H7 (cell line): ENCODE data around the gene NUMA1. TPM values are rescaled to one million over a fixed set of nuclear protein-coding genes. Genes with fewer than 3 reads are reported as not detected.
A peak's percentile ranks its signal among the peaks of the same experiment; 100 is the strongest.

Experiments
- DNase-seq: peaks from one replicate; pipeline ENCODE4 v3.0.0; 2012
- H3K27me3 ChIP-seq: 2 replicates; pipeline ENCODE4 v1.6.0; 2011; ENCODE audit warnings: mild to moderate bottlenecking, low read length; ENCODE audit not compliant: control insufficient read depth, insufficient read depth
- H3K36me3 ChIP-seq: replicated peaks from 2 replicates; pipeline ENCODE4 v1.5.1; 2011; ENCODE audit warnings: low read length; ENCODE audit not compliant: control insufficient read depth, insufficient read depth
- H3K4me3 ChIP-seq: 2 replicates; pipeline ENCODE4 v1.5.1; 2011; ENCODE audit warnings: low read depth, mild to moderate bottlenecking, control low read depth, low read length, moderate library complexity; ENCODE audit not compliant: insufficient read depth
- total RNA-seq: library from RNA; depleted of rRNA; stranded (reverse); fragments of >200 nt; shearing (Covaris generic); gene quantifications from 2 replicates; pipeline ENCODE4 v1.2.3, GENCODE V29; 2014

Gene NUMA1
- total RNA-seq, 1 experiment from 2014 or later = 97.5 TPM

- H3K36me3 ChIP-seq = peaks cover 3% of the 10 kb centered on the region
- H3K4me3 ChIP-seq = no peak overlapping the region
- DNase-seq = no peak
- H3K27me3 ChIP-seq = no peaks in the 10 kb centered on the region
Observed at GRCh38 chr11:72030472-72031045, 49.8 kb downstream of the NUMA1 start.

GRCh38 chr11:72026090-72026489 lies 54.3 kb downstream of the NUMA1 start:
- Histone ChIP-seq H3K27me3 (no peaks in the 10 kb centered on the region), H3K36me3 (peaks cover 21% of the 10 kb centered on the region)
- DNase-seq = no peak

GRCh38 chr11:72024069-72024754 lies 56.1 kb downstream of the NUMA1 start:
- no peak for DNase-seq
- Histone ChIP-seq H3K4me3 (no peak overlapping the region), H3K36me3 (peaks cover 29% of the 10 kb centered on the region), H3K27me3 (no peaks in the 10 kb centered on the region)

More at GRCh38 chr11:72026090-72026489, 54.3 kb downstream of the NUMA1 start:
- H3K4me3 ChIP-seq = no peak overlapping the region

GRCh38 chr11:72023335-72023734 lies 57.0 kb downstream of the NUMA1 start:
- Histone ChIP-seq H3K36me3 (peaks cover 35% of the 10 kb centered on the region), H3K27me3 (no peaks in the 10 kb centered on the region), H3K4me3 (no peak overlapping the region)
- DNase-seq = no peak

- Histone ChIP-seq H3K27me3 (no peaks in the 10 kb centered on the region), H3K4me3 (no peak overlapping the region), H3K36me3 (peaks cover 60% of the 10 kb centered on the region)
- DNase-seq = peak; percentile 7
Observed at GRCh38 chr11:72018171-72018570, 62.2 kb downstream of the NUMA1 start.

- Histone ChIP-seq H3K36me3 (peaks cover 66% of the 10 kb centered on the region), H3K27me3 (no peaks in the 10 kb centered on the region), H3K4me3 (no peak overlapping the region)
- DNase-seq = peak; percentile 66
Observed at GRCh38 chr11:72015511-72016061, 64.8 kb downstream of the NUMA1 start.

- H3K27me3 ChIP-seq = no peaks in the 10 kb centered on the region
- peaks cover 63% of the 10 kb centered on the region for H3K36me3 ChIP-seq
- H3K4me3 ChIP-seq = no peak overlapping the region
- peak; percentile 29 for DNase-seq
Observed at GRCh38 chr11:72014761-72015320, 65.5 kb downstream of the NUMA1 start.

GRCh38 chr11:72013765-72014711 lies 66.3 kb downstream of the NUMA1 start:
- Histone ChIP-seq H3K36me3 (peaks cover 65% of the 10 kb centered on the region), H3K27me3 (no peaks in the 10 kb centered on the region), H3K4me3 (no peak overlapping the region)
- peak; percentile 41 for DNase-seq

- DNase-seq = peak; percentile 45
- peaks cover 64% of the 10 kb centered on the region for H3K36me3 ChIP-seq
- no peaks in the 10 kb centered on the region for H3K27me3 ChIP-seq
- no peak overlapping the region for H3K4me3 ChIP-seq
Observed at GRCh38 chr11:72012897-72013721, 67.2 kb downstream of the NUMA1 start.

GRCh38 chr11:72012091-72012630 lies 68.2 kb downstream of the NUMA1 start:
- Histone ChIP-seq H3K4me3 (no peak overlapping the region), H3K27me3 (no peaks in the 10 kb centered on the region), H3K36me3 (peaks cover 64% of the 10 kb centered on the region)
- peak; percentile 26 for DNase-seq

- H3K36me3 ChIP-seq = peaks cover 66% of the 10 kb centered on the region
- no peaks in the 10 kb centered on the region for H3K27me3 ChIP-seq
- DNase-seq = peak; percentile 16
- no peak overlapping the region for H3K4me3 ChIP-seq
Observed at GRCh38 chr11:72010529-72011233, 69.7 kb downstream of the NUMA1 start.

- Histone ChIP-seq H3K27me3 (no peaks in the 10 kb centered on the region), H3K4me3 (no peak overlapping the region), H3K36me3 (peaks cover 72% of the 10 kb centered on the region)
- DNase-seq = peak; percentile 35
Observed at GRCh38 chr11:72009156-72009555, 71.2 kb downstream of the NUMA1 start.

- DNase-seq = peak; percentile 14
- Histone ChIP-seq H3K36me3 (peaks cover 69% of the 10 kb centered on the region), H3K27me3 (no peaks in the 10 kb centered on the region), H3K4me3 (no peak overlapping the region)
Observed at GRCh38 chr11:72008728-72009127, 71.6 kb downstream of the NUMA1 start.
